SU-DHL-6 (cell line): ENCODE data around the gene PPME1.

Source experiments
- H2AFZ ChIP-seq: fragments of 200-600 bp; sonication (generic); 2 replicates; pipeline ENCODE4 v1.6.1; 2014; ENCODE audit warnings: low read depth, mild to moderate bottlenecking, moderate library complexity, mixed read lengths, antibody characterized with exemption, low read length; ENCODE audit not compliant: severe bottlenecking
- H3F3A ChIP-seq: fragments of 200-600 bp; shearing (Covaris generic); 2 replicates; pipeline ENCODE4 v1.6.0; 2016; ENCODE audit warnings: antibody characterized with exemption, mild to moderate bottlenecking; ENCODE audit not compliant: insufficient read depth
- H3K27ac ChIP-seq: fragments of 200-600 bp; sonication (generic); 2 replicates; pipeline ENCODE4 v1.5.1; 2016; ENCODE audit warnings: low read depth, mild to moderate bottlenecking, low read length, moderate library complexity, mixed read lengths
- H3K27me3 ChIP-seq: fragments of 200-600 bp; sonication (generic), shearing (Covaris generic); 2 replicates; pipeline ENCODE4 v1.6.0; 2014; ENCODE audit warnings: mild to moderate bottlenecking, low read length
- H3K36me3 ChIP-seq: fragments of 200-600 bp; sonication (generic); 2 replicates; pipeline ENCODE4 v1.6.1; 2014; ENCODE audit warnings: mild to moderate bottlenecking, low read length, mixed read lengths
- H3K4me2 ChIP-seq: fragments of 300-600, 200-600 bp; shearing (Covaris generic), sonication (generic); 2 replicates; pipeline ENCODE4 v1.6.0; 2014; ENCODE audit warnings: low read length, low read depth, mild to moderate bottlenecking; ENCODE audit not compliant: poor library complexity, severe bottlenecking
- H3K4me3 ChIP-seq: fragments of 200-600 bp; sonication (generic); 2 replicates; pipeline ENCODE4 v1.5.1; 2014; ENCODE audit warnings: antibody characterized with exemption, low read length, mild to moderate bottlenecking, mixed read lengths; ENCODE audit not compliant: insufficient read depth, poor library complexity, severe bottlenecking
- H3K79me2 ChIP-seq: fragments of 200-600 bp; sonication (generic); 2 replicates; pipeline ENCODE4 v1.6.1; 2014; ENCODE audit warnings: mild to moderate bottlenecking, low read length, moderate library complexity; ENCODE audit not compliant: insufficient read depth
- H3K9ac ChIP-seq: fragments of 200-600 bp; sonication (generic); 2 replicates; pipeline ENCODE4 v1.7.0; 2014; ENCODE audit warnings: mild to moderate bottlenecking, low read length
- H3K9me2 ChIP-seq: fragments of 200-600 bp; sonication (generic); replicated peaks from 2 replicates; pipeline ENCODE4 v1.6.1; 2014; ENCODE audit warnings: low read length; ENCODE audit not compliant: insufficient read depth
- H3K9me3 ChIP-seq: fragments of 200-600 bp; sonication (generic); 2 replicates; pipeline ENCODE4 v1.6.1; 2014; ENCODE audit warnings: low read length, mixed read lengths; ENCODE audit not compliant: insufficient read depth
- H4K20me1 ChIP-seq: fragments of 200-600 bp; sonication (generic); 2 replicates; pipeline ENCODE4 v1.6.1; 2014; ENCODE audit warnings: low read depth, mild to moderate bottlenecking, antibody characterized with exemption, low read length, moderate library complexity, mixed read lengths
- EZH2phosphoT487 ChIP-seq: fragments of 200-600 bp; sonication (generic), shearing (Covaris generic); conservative IDR thresholded peaks from 2 replicates; pipeline ENCODE4 v1.6.1; 2018; ENCODE audit warnings: mild to moderate bottlenecking, antibody characterized with exemption, low read length, moderate library complexity, mixed read lengths
- TF ChIP-seq, protein P1 (sequence below): fragments of 200-600 bp; sonication (generic); IDR thresholded peaks from one replicate; pipeline ENCODE4 v1.5.1; 2017; ENCODE audit warnings: antibody characterized with exemption, mild to moderate bottlenecking, low read length, moderate library complexity; ENCODE audit not compliant: insufficient read depth, poor library complexity, severe bottlenecking

PPME1 gene

DNA sequence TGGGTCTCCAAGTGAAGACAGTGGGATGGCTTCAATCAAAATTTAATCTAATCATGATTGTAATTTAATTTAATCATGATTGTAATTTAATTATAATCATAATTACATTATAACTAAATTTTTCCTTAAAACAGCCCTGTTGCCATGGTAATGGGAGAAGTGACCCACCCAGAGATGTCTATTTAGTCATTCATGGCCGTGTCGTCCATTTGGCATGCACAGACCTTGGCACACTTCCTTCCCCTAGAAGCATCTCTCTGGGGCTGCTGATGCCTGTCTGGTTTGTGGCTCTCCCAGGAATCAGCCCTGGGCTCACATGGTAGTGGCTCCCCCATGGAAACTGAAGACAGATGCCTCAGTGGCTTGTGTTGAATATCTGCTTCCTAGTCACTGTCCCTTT lies 113.4 kb downstream of the PPME1 start:
- Histone ChIP-seq H3K27me3 (no peaks in the 10 kb centered on the region), H3K4me2 (no peak overlapping the region), H4K20me1 (no peaks in the 10 kb centered on the region)

DNA sequence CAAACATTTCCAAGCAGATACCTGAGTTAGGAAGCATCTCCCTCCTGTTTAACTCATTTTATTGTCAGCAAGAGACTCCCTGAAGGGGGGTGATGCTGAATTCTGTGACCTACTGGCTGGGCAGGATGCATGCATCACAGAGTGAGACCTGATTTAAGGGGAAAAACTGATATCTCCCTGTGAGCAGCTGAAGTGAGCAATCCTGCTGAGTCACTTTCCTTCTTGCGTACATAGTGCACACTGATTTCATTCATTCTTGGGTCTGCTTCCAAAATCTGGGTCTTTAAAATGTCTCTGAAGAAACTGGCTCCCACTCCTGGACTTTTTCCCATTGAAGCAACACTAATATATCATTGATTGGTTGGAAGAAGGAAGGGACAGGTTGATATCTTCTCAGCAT lies 117.1 kb downstream of the PPME1 start:
- no peaks in the 10 kb centered on the region for H3K9me3 ChIP-seq
- no peaks in the 10 kb centered on the region for H3K9me2 ChIP-seq
- H3K36me3 ChIP-seq, result no peaks in the 10 kb centered on the region
- H3K27ac ChIP-seq, result no peak overlapping the region
- no peaks in the 10 kb centered on the region for H3K79me2 ChIP-seq
- no peaks in the 10 kb centered on the region for H3K27me3 ChIP-seq
- no peak for TF ChIP-seq EZH2phosphoT487
- TF ChIP-seq, protein P1, sequence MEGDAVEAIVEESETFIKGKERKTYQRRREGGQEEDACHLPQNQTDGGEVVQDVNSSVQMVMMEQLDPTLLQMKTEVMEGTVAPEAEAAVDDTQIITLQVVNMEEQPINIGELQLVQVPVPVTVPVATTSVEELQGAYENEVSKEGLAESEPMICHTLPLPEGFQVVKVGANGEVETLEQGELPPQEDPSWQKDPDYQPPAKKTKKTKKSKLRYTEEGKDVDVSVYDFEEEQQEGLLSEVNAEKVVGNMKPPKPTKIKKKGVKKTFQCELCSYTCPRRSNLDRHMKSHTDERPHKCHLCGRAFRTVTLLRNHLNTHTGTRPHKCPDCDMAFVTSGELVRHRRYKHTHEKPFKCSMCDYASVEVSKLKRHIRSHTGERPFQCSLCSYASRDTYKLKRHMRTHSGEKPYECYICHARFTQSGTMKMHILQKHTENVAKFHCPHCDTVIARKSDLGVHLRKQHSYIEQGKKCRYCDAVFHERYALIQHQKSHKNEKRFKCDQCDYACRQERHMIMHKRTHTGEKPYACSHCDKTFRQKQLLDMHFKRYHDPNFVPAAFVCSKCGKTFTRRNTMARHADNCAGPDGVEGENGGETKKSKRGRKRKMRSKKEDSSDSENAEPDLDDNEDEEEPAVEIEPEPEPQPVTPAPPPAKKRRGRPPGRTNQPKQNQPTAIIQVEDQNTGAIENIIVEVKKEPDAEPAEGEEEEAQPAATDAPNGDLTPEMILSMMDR, result no peak
- no peaks in the 10 kb centered on the region for H3F3A ChIP-seq
- H3K4me3 ChIP-seq, result no peak overlapping the region
- no peaks in the 10 kb centered on the region for H4K20me1 ChIP-seq
- H3K4me2 ChIP-seq, result no peak overlapping the region
- H3K9ac ChIP-seq, result no peak overlapping the region
- no peak overlapping the region for H2AFZ ChIP-seq

More for the DNA sequence above, 113.4 kb downstream of the PPME1 start:
- no peaks in the 10 kb centered on the region for H3K9me3 ChIP-seq
- H3K79me2 ChIP-seq, result no peaks in the 10 kb centered on the region
- no peaks in the 10 kb centered on the region for H3K36me3 ChIP-seq
- H3K4me3 ChIP-seq, result no peak overlapping the region
- H3K27ac ChIP-seq, result no peak overlapping the region
- no peaks in the 10 kb centered on the region for H3F3A ChIP-seq
- H2AFZ ChIP-seq, result no peak overlapping the region
- H3K9me2 ChIP-seq, result no peaks in the 10 kb centered on the region
- TF ChIP-seq, protein P1, result no peak
- TF ChIP-seq EZH2phosphoT487, result no peak
- H3K9ac ChIP-seq, result no peak overlapping the region

DNA sequence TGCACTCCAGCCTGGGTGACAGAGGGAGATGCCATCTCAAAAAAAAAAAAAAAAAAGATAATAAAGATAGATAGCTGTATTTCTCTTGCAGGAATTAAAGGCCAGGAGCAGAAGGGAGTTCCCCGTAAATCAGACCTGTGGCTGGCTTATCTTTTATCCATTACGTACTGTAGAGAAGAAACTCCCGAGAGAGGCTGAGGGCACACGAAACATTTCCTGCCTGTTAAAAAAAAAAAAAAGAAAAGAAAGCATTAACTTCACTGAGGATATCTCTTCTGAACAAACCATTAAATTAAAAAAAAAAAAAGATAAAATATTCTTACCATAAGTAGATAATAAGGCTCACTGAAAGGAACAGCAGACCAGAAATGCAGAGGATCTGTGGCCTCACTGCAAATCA lies 117.8 kb downstream of the PPME1 start:
- no peaks in the 10 kb centered on the region for H3K9me2 ChIP-seq
- no peak for TF ChIP-seq EZH2phosphoT487
- TF ChIP-seq, protein P1, result no peak
- no peaks in the 10 kb centered on the region for H3K79me2 ChIP-seq
- no peaks in the 10 kb centered on the region for H3K36me3 ChIP-seq
- H3K4me3 ChIP-seq, result no peak overlapping the region
- H3K9ac ChIP-seq, result no peak overlapping the region
- H3K4me2 ChIP-seq, result no peak overlapping the region
- no peaks in the 10 kb centered on the region for H4K20me1 ChIP-seq
- H3K9me3 ChIP-seq, result no peaks in the 10 kb centered on the region
- H3K27me3 ChIP-seq, result no peaks in the 10 kb centered on the region
- H3F3A ChIP-seq, result no peaks in the 10 kb centered on the region
- no peak overlapping the region for H3K27ac ChIP-seq
- H2AFZ ChIP-seq, result no peak overlapping the region

DNA sequence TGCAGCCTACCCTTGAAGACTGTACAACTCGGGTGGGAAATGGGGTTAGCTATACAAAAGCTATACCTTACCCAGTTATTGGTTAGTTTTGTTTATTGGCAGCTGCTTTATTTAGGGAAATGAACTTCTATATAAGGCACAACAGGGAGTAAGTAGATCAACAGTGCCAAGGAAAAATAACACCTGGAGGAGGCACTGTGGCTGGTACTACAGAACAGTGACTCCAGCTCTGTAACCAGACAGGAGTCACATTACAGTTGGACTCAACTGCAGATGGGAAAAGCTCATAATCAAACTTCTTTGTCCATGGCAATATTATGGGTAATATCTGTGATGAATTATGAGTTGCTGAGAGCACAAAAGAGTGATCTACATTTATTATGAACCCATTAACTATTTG lies 126.4 kb downstream of the PPME1 start:
- H3K9me2 ChIP-seq, result no peaks in the 10 kb centered on the region
- no peak overlapping the region for H3K27ac ChIP-seq
- no peaks in the 10 kb centered on the region for H3K9me3 ChIP-seq
- no peak overlapping the region for H3K9ac ChIP-seq
- no peak overlapping the region for H3K4me3 ChIP-seq
- no peak overlapping the region for H2AFZ ChIP-seq
- H3K79me2 ChIP-seq, result no peaks in the 10 kb centered on the region
- 0 out of 2 replicates have a peak, but pooled peaks cover 3% of the 10 kb centered on the region for H3K27me3 ChIP-seq
- no peaks in the 10 kb centered on the region for H3K36me3 ChIP-seq
- no peaks in the 10 kb centered on the region for H3F3A ChIP-seq
- H3K4me2 ChIP-seq, result no peak overlapping the region
- H4K20me1 ChIP-seq, result no peaks in the 10 kb centered on the region
- no peak for TF ChIP-seq EZH2phosphoT487
- TF ChIP-seq, protein P1, result no peak
